Hematopoietic multipotent progenitor cell (in vitro differentiated cells): ENCODE measurements around the gene TBL1Y. TPM values are rescaled to one million over a fixed set of nuclear protein-coding genes. Genes with fewer than 3 reads are reported as not detected.
"Not testable (repeated sequence)": the region's sequence is repeated elsewhere in the genome, so short reads cannot be mapped to it uniquely, and the experiment has no call there.

Experiments
- DNase-seq, 3 donors: peaks; one replicate each; pipeline ENCODE4 v3.0.0-alpha.2; 2011 to 2015; ENCODE audit warnings: low read depth in 2 of 3, low spot score in 2 of 3
- total RNA-seq: library from RNA; depleted of rRNA; stranded (reverse); fragments of >200 nt; gene quantifications from one replicate; pipeline ENCODE4 v1.2.3, GENCODE V29; 2012

The TBL1Y gene
- total RNA-seq: under 0.01 TPM

DNA sequence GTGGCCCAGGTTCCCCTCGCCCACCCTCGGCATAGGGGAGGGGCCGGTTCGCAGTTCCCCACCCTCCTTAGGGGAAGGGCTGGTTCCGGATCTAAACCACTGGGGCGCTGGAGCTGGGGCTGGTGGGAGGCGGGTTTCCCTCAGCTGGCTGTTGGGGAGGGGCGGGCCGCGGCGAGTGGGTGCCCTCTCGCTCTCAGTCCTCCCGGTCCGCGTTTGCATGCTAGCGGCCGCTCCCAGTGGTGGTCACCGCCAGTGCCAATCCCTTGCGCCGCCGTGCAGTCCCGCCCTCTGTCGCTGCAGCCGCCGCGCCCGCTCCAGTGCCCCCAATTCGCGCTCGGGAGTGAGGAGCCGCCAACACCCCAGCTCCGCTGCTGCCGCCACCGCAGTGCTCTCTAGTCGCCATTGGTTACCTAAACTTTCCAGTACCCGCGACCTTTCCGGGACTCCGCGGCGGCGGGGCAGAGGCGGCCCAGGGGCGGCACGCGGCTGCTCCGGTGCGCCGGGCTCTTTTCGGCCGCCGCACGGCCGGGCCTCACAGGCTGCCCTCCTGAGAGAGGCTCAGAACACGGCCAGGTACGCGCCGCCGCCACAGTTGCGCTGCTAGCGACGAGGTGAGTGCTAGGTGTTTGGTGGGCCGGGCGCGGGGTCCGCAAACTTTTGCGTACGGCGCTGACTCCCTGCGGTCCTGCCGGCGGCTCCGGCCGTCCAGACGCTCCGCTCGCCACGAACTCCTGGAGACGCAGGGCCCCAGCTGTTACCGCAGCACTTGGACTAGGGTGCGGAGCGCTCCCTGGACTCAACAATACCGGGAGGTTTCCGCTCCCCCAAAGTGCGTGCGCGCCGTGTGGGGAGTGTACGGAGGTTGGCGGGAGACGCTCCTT, at the start of gene TBL1Y:
Gene TBL1Y, plus strand, starts transcription at position 326 of the 881 bp plus-strand sequence. CDS start 114,388 bp downstream, outside the sequence.
- peak in 1 of 3 donors; percentile 14 for DNase-seq

DNA sequence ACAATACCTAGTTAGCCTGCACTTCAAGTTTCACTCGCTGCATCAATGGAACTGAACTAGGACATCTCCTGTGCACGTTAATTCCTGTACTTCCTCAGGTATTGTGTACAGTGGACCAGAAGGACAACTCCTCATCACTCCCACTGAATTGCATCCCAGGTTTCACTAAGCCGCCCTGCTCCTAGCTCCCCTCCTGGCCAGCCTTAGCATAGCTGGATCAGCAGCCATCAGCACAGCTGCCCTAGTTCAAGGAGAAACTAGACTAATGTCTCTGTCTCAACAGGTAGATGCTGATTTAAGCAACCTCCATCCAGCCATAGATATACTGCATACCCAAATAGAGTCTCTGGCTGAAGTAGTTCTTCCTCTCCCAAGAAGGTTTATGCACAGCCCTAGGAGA, 16.0 kb upstream of the TBL1Y start:
- DNase-seq: no peak

DNA sequence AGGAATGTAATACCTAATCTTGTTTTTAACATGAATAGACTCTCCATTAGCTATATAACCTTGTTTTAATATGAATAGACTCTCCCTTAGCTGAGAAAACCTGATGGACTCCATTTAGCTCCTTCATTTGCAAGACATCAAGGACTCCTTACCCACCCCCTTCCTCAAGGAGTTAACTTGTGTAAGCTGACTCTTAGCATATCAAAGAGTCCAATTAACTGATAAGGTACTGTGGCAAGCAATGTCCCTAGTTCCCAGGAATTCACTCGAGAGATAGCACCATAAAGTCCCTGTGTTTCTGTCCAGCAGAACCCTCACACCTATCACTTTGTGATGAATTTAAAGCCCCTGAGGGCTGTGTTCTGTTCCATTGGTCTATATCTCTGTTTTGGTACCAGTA, 15.3 kb upstream of the TBL1Y start:
- DNase-seq: no peak

DNA sequence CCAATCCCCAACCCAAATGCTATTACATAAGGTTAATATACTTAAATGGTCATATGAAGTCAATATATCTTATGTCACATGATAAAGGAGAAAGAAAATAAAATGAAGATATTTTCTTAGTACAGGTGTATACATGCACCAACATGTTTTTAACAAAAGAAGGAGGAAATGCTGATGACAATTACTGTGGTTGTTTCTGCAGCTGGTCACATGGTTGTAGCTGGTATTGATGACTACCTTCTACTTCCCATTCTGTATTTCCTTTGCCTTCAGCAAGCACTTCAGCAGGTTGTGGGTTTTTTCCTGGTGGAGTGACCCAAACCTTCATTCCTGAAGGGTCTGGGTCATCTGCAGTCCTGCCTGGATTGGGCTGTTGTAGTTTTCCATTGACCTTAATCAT, 8.4 kb upstream of the TBL1Y start:
- DNase-seq: not testable (repeated sequence)

DNA sequence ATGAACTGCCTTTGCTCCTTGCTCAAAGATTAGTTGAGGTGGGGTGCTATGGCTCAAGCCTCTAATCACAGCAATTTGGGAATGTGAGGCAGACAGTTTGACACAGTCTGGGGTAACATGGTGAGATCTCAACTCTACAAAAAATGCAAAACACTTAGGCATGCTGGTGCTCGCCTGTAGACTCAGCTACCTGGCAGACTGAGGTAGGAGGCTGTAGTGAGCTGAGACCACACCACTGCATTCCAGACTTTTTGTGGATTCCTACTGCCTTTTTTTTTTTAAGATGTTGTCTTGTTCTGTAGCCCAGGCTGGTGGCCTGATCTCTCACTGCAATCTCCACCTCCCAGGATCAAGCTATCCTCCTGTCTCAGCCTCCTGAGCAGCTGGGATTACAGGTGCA, 2.9 kb upstream of the TBL1Y start:
- DNase-seq: no peak

DNA sequence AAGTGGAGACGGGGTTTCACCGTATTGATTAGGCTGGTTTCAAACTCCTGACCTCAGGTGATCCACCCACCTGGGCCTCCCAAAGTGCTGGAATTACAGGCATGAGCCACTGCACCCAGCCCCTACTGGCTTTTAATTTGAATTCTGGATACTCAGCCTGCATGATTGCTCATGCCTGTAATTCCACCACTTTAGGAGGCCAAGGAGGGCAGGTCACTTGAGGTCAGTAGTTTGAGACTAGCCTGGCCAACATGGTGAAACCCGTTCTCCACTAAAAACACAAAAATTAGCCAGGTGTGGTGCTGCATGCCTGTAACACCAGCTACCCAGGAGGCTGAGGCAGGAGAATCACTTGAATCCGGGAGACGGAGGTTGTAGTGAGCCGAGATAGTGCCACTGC, 2.5 kb upstream of the TBL1Y start:
- DNase-seq: not testable (repeated sequence)

DNA sequence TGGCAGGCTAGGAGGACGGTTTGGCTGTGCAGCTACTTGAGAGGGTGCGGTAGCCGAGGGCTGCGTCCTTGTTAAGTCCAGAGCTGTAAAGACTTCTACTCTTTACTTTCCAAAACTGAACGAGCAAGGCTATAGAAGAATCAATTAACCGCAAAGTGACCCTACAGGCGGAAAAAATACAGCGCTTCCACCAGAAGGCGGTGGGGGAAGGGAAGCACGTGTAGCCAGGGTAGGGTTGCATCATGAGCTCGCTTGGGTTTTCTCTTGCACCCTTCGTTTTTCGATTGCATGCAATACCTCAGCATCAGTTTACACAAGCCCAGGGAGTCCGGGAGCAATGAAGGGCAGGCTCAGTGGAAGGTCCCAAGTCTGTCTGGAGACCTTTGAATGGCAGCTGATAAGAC, 1.4 kb upstream of the TBL1Y start:
- DNase-seq: peak in 1 of 3 donors; percentile 9

DNA sequence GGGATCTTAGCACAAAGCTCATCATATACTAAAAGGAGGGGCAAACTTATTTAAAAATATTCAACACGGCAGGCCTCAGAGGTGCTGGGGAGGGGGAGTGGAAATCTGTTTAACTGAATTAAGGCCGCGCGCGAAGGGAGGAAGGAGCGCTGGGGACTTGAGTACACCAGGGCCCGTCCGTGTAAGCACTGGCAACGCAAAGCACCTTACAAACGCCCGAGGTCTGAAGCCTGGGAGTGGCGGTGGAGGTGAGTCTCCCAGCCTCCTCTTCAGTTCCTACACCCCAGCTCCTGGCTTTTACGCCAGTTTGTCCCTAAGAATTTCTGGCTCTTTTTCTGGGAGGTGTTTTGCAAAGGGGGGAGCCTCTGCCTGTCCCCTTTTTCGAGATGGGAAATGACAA, 641 bp upstream of the TBL1Y start:
- no peak for DNase-seq

DNA sequence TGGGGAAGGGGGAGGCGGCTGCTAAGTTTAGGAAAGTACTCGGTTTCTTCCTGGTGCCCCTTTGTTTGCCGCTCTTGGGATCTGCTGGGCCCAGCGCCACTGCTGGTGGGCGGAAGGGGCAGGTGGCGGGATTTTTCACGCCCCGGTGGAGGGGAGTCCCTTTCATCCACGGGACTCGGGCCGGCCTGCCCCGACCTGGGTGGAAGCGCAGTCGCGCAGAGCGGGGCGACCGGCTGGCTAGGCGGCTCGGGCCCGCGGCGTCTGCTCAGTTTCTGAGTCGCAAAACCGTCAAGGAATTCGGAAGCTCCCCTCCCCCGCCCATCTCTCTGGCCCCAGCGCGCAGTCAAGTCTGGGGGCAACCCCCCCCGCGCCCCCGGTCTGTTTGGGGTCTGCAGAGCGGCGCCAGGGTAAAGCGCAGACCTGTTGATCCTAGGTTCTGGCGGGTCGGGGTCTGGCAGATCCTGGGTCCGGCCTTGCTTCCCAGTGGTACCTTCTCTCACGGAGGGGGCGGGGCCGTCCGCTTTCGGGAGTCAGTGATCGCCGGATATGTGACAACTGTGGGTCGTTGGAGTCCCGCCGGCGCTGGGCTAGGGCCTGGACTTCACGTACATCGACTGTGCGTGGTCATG, 870 bp downstream of the TBL1Y start, which contains the start of gene AMELY:
Gene AMELY, minus strand, starts transcription at position 500 of the 629 bp plus-strand sequence. CDS start 39,144 bp downstream, outside the sequence.
- DNase-seq: no peak

DNA sequence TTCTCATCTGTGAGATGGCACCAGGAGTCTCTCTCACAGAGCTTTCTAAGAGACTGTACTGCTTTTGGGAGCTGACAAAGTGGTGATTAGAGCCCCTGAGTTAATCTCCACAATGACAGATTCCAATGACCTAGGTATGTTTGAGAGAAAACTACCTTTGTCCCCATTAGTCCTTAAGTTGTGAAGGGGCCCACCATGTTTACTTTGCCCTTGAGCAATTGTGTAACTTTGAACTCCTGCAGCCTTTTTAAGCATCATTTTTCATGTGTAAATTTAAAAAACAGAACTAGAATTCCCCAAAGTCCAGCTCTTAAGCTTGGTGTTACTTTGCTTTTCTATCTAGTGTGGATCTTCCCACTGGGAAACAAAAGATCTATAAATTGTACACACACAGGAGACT, 2.9 kb downstream of the TBL1Y start:
- DNase-seq: no peak

DNA sequence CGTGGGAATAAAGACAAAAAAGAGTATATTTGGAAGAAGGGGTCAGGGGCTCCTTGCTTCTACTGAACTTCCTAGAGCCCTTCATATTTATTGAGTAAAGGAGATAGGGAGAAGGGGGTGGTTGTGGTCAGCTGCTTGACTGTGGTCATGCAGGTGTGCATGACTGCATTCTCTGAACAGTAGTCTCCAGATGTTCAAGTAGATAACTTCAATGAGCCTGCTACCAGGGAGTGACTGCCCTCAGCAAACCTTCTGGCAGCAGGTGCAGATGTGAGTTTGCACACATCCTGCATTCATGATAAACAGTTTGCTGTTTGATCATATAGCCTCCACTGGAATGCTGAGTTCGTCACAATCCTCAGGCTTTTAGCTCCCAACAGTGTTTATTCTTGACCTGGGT, 10.6 kb downstream of the TBL1Y start:
- no peak for DNase-seq

DNA sequence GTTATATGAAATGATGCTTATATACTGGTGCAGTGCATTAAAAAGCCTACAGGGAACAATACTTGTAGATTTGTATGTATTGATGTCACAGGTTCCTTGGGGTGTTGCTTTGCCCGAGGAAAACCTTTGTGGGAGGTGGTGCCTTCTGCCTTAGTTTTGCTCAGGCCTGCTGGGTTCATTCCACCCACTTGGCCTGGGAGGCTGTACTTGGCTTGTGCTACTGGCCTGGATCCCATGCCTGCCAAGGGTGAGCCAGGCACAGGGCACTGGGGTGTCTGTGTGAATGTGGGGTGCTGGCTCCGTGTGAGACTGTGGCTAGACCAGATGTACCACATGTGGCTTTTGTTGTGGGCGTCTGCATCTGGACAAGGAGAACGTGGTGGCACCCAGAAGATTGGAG, 17.8 kb downstream of the TBL1Y start:
- no peak for DNase-seq

DNA sequence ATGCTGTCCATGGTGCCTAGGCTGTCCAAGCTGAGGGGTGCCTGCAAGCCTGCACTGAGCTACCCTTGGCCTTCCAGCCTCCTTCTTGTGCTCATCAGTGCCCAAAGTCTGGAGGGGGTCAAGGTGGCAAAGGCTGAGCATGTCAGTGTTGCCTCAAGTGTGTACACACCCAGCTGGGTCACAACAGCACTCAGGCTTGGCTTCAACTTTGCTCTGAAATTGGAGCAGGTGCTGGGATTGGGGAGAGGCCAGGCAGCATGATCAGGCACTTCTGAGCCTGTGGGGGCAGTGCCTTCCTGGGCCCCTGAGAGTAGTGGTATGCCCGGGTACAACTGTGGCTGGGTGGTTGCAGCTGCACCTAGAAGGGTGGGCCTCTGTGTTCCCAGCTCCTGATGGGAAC, 18.7 kb downstream of the TBL1Y start:
- no peak for DNase-seq

DNA sequence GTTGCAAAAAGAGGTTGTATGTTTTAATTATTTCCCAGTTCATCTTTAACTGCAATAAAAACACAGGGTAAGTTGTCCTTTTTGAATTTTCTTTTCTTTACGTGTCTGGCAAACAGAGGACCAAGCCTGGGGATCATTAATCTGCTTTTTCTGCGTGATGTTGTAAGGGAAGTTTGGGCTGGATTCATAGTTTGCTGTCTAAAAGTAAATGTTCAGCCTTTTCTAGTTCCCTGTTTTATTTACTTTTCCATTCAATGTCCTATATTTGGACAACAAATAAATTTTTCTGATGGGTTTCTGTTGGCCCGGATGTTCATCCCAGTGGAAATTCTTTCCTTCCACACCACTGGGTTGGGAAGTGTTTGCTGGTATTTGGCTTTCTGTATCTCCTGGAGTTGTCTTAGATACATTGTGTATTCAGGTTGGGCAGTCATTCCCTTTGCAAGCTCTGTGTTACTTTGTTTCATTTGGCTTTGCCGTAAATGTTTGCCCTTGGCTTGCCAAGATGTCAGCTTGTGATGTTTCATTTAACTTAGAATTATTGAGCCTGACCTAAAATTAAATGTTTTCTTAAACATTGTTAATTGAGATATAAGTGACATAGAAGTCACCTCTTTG, 21.4 kb downstream of the TBL1Y start:
- DNase-seq: no peak

DNA sequence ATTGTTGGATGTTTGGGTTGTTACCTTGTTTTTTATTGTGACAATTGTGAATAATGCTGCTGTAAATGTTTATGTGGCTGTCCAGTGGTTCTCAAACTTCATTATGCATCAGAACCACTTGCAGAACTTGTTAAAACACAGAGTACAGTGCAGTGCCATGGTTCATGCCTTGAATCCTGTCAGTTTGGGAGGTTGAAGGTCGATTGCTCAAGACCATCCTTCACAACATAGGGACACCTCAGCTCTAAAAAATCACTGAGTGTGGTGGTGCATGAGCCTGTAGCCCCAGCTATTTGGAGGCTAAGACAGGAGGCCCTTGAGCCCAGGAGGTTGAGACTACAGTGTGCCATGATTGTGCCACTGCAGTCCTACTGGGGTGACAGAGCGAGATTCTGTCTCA, 25.0 kb downstream of the TBL1Y start:
- no peak for DNase-seq

DNA sequence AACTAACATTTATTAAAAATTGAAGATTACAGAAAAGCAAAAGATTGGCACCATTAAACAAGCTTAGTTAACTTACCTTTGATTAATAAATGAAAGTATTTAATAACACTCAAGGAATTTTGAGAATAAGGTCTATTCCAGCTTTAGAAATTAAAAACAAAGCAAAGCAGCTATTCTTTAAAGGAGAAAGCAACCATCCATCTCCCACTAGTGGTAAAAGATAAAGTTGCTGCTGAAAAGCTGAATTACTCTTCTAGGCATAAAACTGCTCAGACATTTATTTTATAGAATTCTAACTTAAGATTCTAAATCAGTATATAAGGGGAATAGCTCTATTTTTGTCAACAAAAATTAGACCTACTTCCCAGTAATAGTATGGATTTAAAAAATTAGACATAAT, 37.2 kb downstream of the TBL1Y start:
- DNase-seq: peak in 1 of 3 donors; percentile 1

DNA sequence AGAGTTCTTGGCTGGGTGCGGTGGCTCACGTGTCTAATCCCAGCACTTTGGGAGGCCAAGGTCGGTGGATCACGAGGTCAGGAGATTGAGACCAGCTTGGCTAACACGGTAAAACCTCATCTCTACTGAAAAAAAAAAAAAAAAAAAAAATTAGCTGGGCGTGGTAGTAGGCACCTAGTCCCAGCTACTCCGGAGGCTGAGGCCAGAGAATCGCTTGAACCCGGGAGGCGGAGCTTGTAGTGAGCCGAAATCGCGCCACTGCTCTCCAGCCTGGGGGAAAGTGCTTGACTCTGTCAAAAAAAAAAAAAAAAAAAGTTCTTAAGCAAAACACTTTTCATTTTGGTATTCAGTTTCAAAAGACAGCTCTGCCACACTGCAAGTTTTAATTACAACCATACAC, 37.9 kb downstream of the TBL1Y start:
- no peak for DNase-seq

DNA sequence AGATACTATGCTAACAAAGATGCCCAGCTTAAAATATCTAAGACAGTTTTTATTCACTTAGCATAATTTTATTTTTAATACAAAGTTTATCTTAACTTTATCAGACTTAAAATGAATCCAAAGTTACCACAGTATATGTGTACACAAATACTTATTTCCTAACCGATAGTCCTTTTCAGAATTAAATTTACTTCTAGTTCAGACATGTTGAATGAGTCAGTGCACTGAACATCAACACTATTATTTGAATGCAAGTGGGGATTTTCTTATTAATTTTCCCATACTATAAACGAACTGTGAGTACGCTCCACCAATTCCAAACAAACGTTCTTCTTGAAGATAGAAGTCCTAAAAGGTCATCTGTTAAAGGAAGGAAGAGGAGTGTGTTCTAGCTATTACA, 39.5 kb downstream of the TBL1Y start:
- DNase-seq: no peak

DNA sequence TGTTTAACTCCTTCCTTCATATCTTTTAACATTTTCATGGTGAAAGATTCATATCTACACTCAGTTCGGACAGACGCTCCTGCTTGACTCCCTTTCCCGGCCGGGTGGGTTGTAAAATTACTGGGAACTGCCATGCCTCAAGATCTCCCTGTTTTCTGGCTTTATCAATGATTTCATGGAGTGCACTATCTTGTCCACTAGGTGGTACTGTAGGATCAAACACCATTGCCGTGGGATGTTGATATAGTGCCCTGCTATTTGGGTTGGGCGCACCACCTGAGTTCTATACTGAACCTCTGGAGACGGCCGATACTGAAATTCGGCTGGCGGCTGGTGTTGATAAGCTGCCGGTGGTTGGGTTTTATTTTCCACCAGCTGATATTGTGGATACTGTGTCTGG, 54.2 kb downstream of the TBL1Y start:
- DNase-seq: peak in 2 of 3 donors; percentile 42 to 78

DNA sequence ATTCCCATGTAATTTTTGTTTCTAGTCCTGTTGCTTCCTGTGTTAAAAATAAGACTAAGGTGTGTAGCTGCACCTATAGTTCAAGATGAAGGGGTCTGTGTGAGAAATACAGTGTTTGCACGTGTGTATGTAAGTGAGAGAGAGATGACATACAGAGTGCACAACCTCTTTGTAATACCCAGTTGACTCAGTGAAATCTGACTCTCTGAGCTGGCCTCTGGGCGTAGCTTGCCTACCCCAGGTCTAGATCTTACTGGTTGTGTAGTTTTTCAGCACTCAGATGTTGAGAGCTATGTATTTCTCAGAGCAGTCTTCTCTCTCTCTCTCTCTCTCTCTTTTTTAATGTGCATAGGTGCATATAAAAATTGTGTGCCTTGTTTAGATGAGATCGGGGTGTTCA, 56.0 kb downstream of the TBL1Y start:
- DNase-seq: no peak

DNA sequence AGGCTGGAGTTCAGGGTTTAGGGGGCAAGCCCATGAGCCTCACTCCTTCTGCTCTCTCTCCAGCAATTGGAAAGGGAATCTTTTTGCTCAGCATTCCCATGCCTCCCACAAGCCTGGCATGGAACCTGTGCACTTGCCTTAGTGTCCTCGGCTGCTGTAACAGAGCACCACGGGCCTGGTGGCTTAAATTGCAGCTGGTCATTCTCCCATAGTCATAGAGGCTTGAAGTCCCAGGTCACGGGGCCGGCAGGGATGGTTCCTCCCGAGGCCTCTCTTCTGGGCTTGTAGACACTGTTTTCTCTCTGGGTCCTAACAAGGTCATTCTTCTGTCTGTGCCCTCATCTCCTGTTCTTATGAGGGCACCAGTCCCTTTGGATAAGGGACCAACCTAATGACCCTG, 57.2 kb downstream of the TBL1Y start:
- no peak for DNase-seq

DNA sequence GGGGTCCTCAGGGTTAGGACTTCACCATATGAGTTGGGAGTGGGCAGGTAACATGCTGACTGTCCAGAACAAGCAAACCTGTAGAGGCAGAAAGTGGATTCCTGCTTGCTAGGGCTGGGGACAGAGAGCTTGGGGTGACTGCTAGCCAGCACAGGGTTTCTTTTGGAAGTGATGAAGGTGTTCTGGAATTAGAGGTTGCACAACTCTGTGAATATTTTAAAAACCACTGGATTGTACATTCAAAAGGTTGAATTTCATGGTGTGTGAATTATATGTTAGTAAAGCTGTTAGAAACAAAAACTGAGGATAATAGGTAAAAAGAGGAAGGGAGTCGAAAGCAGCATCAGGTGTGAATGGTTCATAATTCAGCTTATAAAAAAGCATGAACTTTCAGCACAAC, 57.7 kb downstream of the TBL1Y start:
- no peak for DNase-seq
